22Rv1 (cell line): ENCODE results near the gene KRTAP10-1.

Source experiments
- H3K27ac ChIP-seq: fragments of 450-650 bp; 2 replicates; pipeline ENCODE4 v1.5.1; 2017
- CTCF ChIP-seq: fragments of 450-650 bp; IDR thresholded peaks from 2 replicates; pipeline ENCODE4 v1.5.1; 2017; ENCODE audit warnings: mild to moderate bottlenecking
- ZFX ChIP-seq: fragments of 450-650 bp; IDR thresholded peaks from 2 replicates; pipeline ENCODE4 v1.6.1; 2017; ENCODE audit warnings: antibody characterized with exemption, borderline replicate concordance

Gene KRTAP10-1

GRCh38 chr21:44533891-44534627 lies 5.9 kb downstream of the KRTAP10-1 start:
- TF ChIP-seq ZFX: no peak
- TF ChIP-seq CTCF: no peak
- H3K27ac ChIP-seq: no peak overlapping the region

- H3K27ac ChIP-seq: no peak overlapping the region
- TF ChIP-seq ZFX: no peak
- no peak for TF ChIP-seq CTCF
These were observed 6.7 kb downstream of the KRTAP10-1 start for GRCh38 chr21:44533121-44533890.

- TF ChIP-seq ZFX (no peak), CTCF (no peak)
- H3K27ac ChIP-seq: no peak overlapping the region
These were observed 7.3 kb downstream of the KRTAP10-1 start for GRCh38 chr21:44532712-44533111.

GRCh38 chr21:44531606-44532564 lies 8.1 kb downstream of the KRTAP10-1 start:
- no peak overlapping the region for H3K27ac ChIP-seq
- no peak for TF ChIP-seq ZFX
- no peak for TF ChIP-seq CTCF

DNA sequence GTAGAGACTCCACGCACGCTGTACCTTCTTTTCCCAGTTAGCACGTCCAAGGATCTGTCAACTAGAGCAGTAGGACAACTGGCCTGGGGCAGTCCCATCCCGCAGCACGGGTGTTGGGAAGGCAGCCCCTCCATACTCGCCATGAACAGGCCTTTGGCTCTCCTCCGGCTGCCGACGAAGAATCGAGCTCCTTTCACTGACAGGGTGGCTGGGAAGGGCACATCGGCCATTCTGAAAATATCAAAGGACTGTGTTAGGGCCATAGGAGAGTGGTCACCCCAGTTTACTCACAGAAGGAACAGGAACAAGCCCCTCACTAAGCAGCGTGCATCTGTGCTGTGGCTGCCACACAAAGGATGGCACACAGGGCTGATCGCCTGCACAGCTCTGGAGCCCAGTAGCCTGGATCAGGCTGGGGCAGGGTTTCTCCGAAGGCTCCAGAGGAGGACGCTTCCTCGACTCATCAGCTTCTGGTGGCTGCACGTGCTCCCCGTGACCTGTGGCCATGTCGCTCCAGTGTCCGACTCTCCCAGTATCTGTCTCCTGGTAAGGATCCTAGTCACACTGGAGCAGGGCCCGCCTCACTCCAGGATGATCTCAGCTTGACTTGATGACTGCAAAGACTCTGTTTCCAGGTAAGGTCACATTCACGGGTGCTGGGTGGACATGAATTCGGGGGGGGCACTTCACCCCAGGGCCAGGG lies 8.9 kb downstream of the KRTAP10-1 start:
- TF ChIP-seq CTCF (no peak), ZFX (no peak)
- H3K27ac ChIP-seq: no peak overlapping the region

DNA sequence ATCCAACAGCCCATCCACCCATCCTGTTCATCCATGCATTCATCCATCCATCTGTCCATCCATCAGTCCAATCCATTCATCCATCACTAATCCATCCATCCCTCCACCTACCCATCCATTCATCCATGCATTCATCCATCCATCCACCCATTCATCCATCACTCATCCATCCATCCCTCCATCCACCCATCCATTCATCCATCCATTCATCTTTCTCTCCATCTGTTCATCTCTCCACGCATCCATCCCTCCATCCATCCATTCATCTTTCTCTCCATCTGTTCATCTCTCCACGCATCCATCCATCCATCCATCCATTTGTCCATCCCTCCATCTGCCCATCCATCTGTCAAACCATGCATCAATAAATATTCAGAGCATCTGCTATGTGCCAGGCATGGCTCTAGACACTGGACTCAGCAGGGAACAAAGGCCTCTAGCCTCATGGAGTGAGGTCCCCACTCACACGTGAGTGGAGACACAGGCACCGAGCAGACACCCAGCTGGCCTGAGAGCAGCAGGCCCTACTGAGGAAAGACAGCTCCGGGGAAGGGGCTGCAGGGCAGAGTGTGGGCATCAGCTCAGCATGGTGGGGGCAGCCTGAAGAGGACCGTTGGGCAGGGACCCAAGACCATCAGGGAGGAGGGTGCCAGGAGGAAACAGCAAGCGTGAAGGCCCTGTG lies 9.6 kb downstream of the KRTAP10-1 start:
- TF ChIP-seq ZFX: no peak
- no peak for TF ChIP-seq CTCF
- H3K27ac ChIP-seq: no peak overlapping the region
